HepG2 (cell line): ENCODE data around the gene BIRC7. TPM values are rescaled to one million over a fixed set of nuclear protein-coding genes. Genes with fewer than 3 reads are reported as not detected.

ENCODE experiments used
- ARID4A ChIP-seq: sonication (generic); formaldehyde crosslinking; IDR thresholded peaks from 2 replicates; pipeline ENCODE4 v1.5.0; 2020; ENCODE audit warnings: mild to moderate bottlenecking, missing genetic modification reagents, borderline replicate concordance
- BCL3 ChIP-seq: sonication (generic); formaldehyde crosslinking; IDR thresholded peaks from 2 replicates; pipeline ENCODE4 v1.5.1; 2020; ENCODE audit warnings: mild to moderate bottlenecking, missing genetic modification reagents, moderate library complexity
- DRAP1 ChIP-seq: IDR thresholded peaks from 2 replicates; pipeline ENCODE4 v1.6.1; 2016; ENCODE audit warnings: missing genetic modification reagents, missing compliant biosample characterization
- GATA4 ChIP-seq: sonication (generic); IDR thresholded peaks from 2 replicates; pipeline ENCODE4 v1.6.1; 2016; ENCODE audit warnings: antibody characterized with exemption, low read depth, borderline replicate concordance
- HIVEP1 ChIP-seq: sonication (generic); formaldehyde crosslinking; IDR thresholded peaks from 2 replicates; pipeline ENCODE4 v1.4.0; 2020; ENCODE audit warnings: mild to moderate bottlenecking, missing genetic modification reagents
- NFE2 ChIP-seq: sonication (generic); formaldehyde crosslinking; IDR thresholded peaks from 2 replicates; pipeline ENCODE4 v1.4.0; 2020; ENCODE audit warnings: missing genetic modification reagents
- NFE2L1 ChIP-seq: sonication (generic); formaldehyde crosslinking; IDR thresholded peaks from 2 replicates; pipeline ENCODE4 v1.4.0; 2020; ENCODE audit warnings: missing genetic modification reagents, mild to moderate bottlenecking, borderline replicate concordance
- TFAP4 ChIP-seq: sonication (generic); IDR thresholded peaks from 2 replicates; pipeline ENCODE4 v1.6.1; 2016; ENCODE audit warnings: low read depth, borderline replicate concordance
- XBP1 ChIP-seq: sonication (generic); formaldehyde crosslinking; IDR thresholded peaks from 2 replicates; pipeline ENCODE4 v1.5.0; 2020; ENCODE audit warnings: missing genetic modification reagents
- ZNF513 ChIP-seq: sonication (generic); formaldehyde crosslinking; conservative IDR thresholded peaks from 2 replicates; pipeline ENCODE4 v1.5.0; 2020; ENCODE audit warnings: missing genetic modification reagents
- ZNF614 ChIP-seq: IDR thresholded peaks from 2 replicates; pipeline ENCODE4 v1.6.1; 2018; ENCODE audit warnings: missing biosample characterization, missing genetic modification reagents, inconsistent platforms, borderline replicate concordance
- ZNF737 ChIP-seq: sonication (generic); formaldehyde crosslinking; IDR thresholded peaks from 2 replicates; pipeline ENCODE4 v1.5.0; 2020; ENCODE audit warnings: missing genetic modification reagents, mild to moderate bottlenecking, borderline replicate concordance
- ZSCAN22 ChIP-seq: sonication (generic); formaldehyde crosslinking; IDR thresholded peaks from 2 replicates; pipeline ENCODE4 v1.4.0; 2020; ENCODE audit warnings: mild to moderate bottlenecking, missing genetic modification reagents
- polyA plus RNA-seq, 8 experiments: library from polyadenylated mRNA; depleted of rRNA in 3 of 8; stranded (reverse) in 7 of 8; unstranded in 1 of 8; fragments of >200 nt; fragmentation: Illumina TruSeq in 4 of 8; extraction: Trizol in 4 of 8; gene quantifications; 2 replicates each; pipeline versions ENCODE4 v1.2.1 to v1.2.3, GENCODE V29; 2011 to 2016; ENCODE audit warnings: low read depth in 4 of 8, missing spikeins in 1 of 8, mixed read lengths in 1 of 8; ENCODE audit not compliant: insufficient read depth in 1 of 8
- total RNA-seq, 5 experiments: library from RNA; depleted of rRNA; stranded (reverse); fragments of >200 nt; fragmentation: Illumina TruSeq; extraction: Trizol; gene quantifications; 2 replicates each; pipeline ENCODE4 v1.2.3, GENCODE V29; 2016; ENCODE audit warnings: low read depth in 1 of 5

The BIRC7 gene
- total and polyA plus RNA-seq, 2 of the 13 experiments (the other 11 are each of a cell fraction or from before 2014, with no cell fraction given): 0.27 to 5.1 TPM

GRCh38 chr20:63216041-63216848 is 19.5 kb upstream of the BIRC7 start, which contains the start of gene YTHDF1 (continued):
- TF ChIP-seq ARID4A (CRISPR knock-in tag) (peak; percentile 96), ZSCAN22 (CRISPR knock-in tag) (peak; percentile 96), NFE2 (CRISPR knock-in tag) (no peak), NFE2L1 (CRISPR knock-in tag) (peak; percentile 20; the same call in 1 of the 2 replicates), HIVEP1 (CRISPR knock-in tag) (peak; percentile 96), ZNF513 (CRISPR knock-in tag) (peak; percentile 85; the same call in 1 of the 2 replicates), DRAP1 (peak; percentile 52), XBP1 (CRISPR knock-in tag) (0 out of 2 replicates have a peak, but pooled peaks have one; percentile 61), ZNF737 (CRISPR knock-in tag) (no peak), TFAP4 (peak; percentile 75; the same call in 1 of the 2 replicates), BCL3 (CRISPR knock-in tag) (peak; percentile 97), ZNF614 (CRISPR knock-in tag) (peak; percentile 93), GATA4 (peak; percentile 60; the same call in 1 of the 2 replicates)
